ENCODE results near the gene TERB1. TPM values are rescaled to one million over a fixed set of nuclear protein-coding genes. Genes with fewer than 3 reads are reported as not detected.

TERB1 gene
- total RNA-seq, 1 experiment from 2014 or later = not detected

DNA sequence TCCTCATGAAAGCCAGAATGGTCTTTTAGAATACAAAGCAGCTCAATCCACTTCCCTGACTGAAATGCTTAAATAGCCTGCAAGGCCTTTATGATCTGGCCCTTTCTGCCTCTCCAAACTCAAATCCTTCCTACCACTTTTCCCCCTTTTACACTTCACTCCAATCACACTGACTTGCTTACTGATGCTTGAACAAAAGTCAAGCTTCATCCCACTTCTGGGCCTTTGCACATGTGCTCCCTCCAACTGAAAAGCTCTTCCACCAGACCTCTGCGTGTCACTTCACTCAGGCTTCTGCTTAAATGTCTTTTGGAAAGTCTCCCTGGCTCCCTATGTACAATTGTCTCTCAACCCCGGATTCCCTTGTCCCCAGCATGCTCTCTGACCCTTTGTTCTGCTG is 13.3 kb upstream of the TERB1 start (continued):
- TF ChIP-seq ZNF274 (IDR thresholded peaks at IDR 0.05; ENCODE audit: low read depth, low read length) = no peak
- no peak for TF ChIP-seq EZH2 (IDR thresholded peaks at IDR 0.05)

DNA sequence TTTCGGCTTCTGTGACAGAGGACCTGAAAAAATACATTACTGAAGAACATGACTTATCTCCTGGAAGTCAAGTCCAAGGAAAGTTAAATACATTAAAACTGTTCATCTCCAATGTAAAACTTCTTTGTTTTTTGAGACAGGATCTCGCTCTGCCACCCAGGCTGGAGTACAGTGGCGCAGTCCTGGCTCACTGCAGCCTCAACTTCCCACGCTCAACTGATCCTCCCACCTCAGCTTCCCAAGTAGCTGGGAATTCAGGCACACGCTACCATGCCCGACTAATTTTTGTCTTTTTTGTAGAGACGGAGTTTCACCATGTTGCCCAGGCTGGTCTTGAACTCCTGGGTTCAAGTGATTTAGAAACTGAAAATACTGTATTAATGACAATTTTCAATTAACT is 9.7 kb upstream of the TERB1 start:
- no peak overlapping the region for H3K27ac ChIP-seq (ENCODE audit: low read depth, low read length)
- H3K9me2 ChIP-seq (ENCODE audit: insufficient read depth) = no peaks in the 10 kb centered on the region
- H3K36me3 ChIP-seq (ENCODE audit: control insufficient read depth in 1 of 2, insufficient read depth in 2 of 2, low read length in 2 of 2) = peaks cover 57 to 58% of the 10 kb centered on the region in 2 experiments
- H3K9ac ChIP-seq (ENCODE audit: low read length) = no peak overlapping the region
- no peaks in the 10 kb centered on the region for H3K4me1 ChIP-seq (ENCODE audit: control insufficient read depth in 1 of 2, insufficient read depth in 2 of 2, low read length in 2 of 2)
- POLR2A ChIA-PET = no interaction called here
- no peak overlapping the region for H3K4me3 ChIP-seq (replicated peaks in 1 of 2; ENCODE audit: low read depth in 1 of 2, low read length in 2 of 2)
- BruUV-seq (replicated peaks) = no TSS peak
- intact Hi-C loops (cut with micrococcal nuclease) = no loop called here
- H2AFZ ChIP-seq (ENCODE audit: low read depth, low read length, poor library complexity, severe bottlenecking) = no peak overlapping the region
- no peak for TF ChIP-seq EZH2phosphoT487 (IDR thresholded peaks at IDR 0.05; ENCODE audit: borderline replicate concordance)
- no peak for TF ChIP-seq ZFX (IDR thresholded peaks at IDR 0.05)
- no peak for TF ChIP-seq RAD21 (IDR thresholded peaks at IDR 0.05; ENCODE audit: low read depth)
- TF ChIP-seq, protein P1, sequence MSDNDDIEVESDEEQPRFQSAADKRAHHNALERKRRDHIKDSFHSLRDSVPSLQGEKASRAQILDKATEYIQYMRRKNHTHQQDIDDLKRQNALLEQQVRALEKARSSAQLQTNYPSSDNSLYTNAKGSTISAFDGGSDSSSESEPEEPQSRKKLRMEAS (IDR thresholded peaks at IDR 0.05) = no peak
- no peak for TF ChIP-seq SIN3A (IDR thresholded peaks at IDR 0.05; ENCODE audit: low read depth)
- TF ChIP-seq SP1 (IDR thresholded peaks at IDR 0.05; ENCODE audit: low read depth) = no peak
- no peak for TF ChIP-seq JUND (IDR thresholded peaks at IDR 0.05)
- TF ChIP-seq POLR2AphosphoS5 (IDR thresholded peaks at IDR 0.05; ENCODE audit: low read depth, low read length) = no peak
- no peak for TF ChIP-seq EGR1 (IDR thresholded peaks at IDR 0.05; ENCODE audit: low read depth)
- TF ChIP-seq EZH2 (IDR thresholded peaks at IDR 0.05) = no peak
- TF ChIP-seq YY1 (IDR thresholded peaks at IDR 0.05; ENCODE audit: extremely low read depth, insufficient replicate concordance, low read depth, low read length) = no peak
- H3K4me2 ChIP-seq (ENCODE audit: low read length) = no peak overlapping the region
- CTCF ChIA-PET = interaction anchor here (1.1 to 1.3 kb wide), 2 partner anchors 19 to 57 kb away, joined by 5 read pairs; no protein-coding TSS in a partner anchor
- no peaks in the 10 kb centered on the region for H3K27me3 ChIP-seq (ENCODE audit: insufficient read depth, low read length)
- RAD21 ChIA-PET (ENCODE audit: low non-redundant PET in 1 of 2, low total read pairs in 2 of 2, uncharacterized antibody in 2 of 2, unreplicated experiment in 2 of 2) = no interaction called here
- no peak for ATAC-seq
- no peaks in the 10 kb centered on the region for H4K20me1 ChIP-seq (ENCODE audit: insufficient read depth)
- no peaks in the 10 kb centered on the region for H3K79me2 ChIP-seq (ENCODE audit: insufficient read depth, low read length)
- no peak for DNase-seq (ENCODE audit: low read depth, low spot score)
- no peaks in the 10 kb centered on the region for H3K9me3 ChIP-seq (ENCODE audit: control insufficient read depth in 1 of 2, insufficient read depth in 1 of 2, low read depth in 1 of 2, low read length in 2 of 2)
